NB4 (cell line): ENCODE data around the gene MICAL3.

ENCODE experiments used
- MAX ChIP-seq: IDR thresholded peaks from 2 replicates; pipeline ENCODE4 v1.6.1; 2011; ENCODE audit warnings: low read depth, low read length
- MYC ChIP-seq: IDR thresholded peaks from 2 replicates; pipeline ENCODE4 v1.6.1; 2011; ENCODE audit warnings: low read depth, low read length
- POLR2A ChIP-seq: IDR thresholded peaks from 2 replicates; pipeline ENCODE4 v1.6.1; 2011; ENCODE audit warnings: mild to moderate bottlenecking; ENCODE audit not compliant: insufficient read length; ENCODE audit errors: extremely low read depth
- TF ChIP-seq, protein P1 (sequence below): IDR thresholded peaks from one replicate; pipeline ENCODE4 v1.5.1; 2012; ENCODE audit warnings: low read depth, low read length

DNA sequence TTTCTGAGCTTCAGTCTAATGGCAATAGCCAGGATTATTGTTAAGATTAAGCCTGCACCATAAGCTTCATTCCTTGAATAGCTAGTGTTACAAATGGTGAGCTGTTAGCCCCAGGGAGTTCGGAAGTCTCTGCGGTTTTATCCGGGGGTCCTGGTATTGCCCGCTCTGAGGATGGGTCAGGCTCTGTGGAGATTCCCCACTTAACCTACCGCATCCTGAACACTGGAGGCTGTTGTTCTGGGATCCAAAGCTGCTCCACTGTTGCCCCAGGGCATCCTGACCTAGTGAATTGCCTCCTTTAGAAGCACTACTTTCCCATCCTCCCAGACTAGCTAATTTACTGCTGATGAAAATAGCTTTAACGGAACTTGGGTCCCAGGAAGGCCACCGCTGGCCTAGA lies 38.9 kb upstream of the MICAL3 start:
- TF ChIP-seq, protein P1, sequence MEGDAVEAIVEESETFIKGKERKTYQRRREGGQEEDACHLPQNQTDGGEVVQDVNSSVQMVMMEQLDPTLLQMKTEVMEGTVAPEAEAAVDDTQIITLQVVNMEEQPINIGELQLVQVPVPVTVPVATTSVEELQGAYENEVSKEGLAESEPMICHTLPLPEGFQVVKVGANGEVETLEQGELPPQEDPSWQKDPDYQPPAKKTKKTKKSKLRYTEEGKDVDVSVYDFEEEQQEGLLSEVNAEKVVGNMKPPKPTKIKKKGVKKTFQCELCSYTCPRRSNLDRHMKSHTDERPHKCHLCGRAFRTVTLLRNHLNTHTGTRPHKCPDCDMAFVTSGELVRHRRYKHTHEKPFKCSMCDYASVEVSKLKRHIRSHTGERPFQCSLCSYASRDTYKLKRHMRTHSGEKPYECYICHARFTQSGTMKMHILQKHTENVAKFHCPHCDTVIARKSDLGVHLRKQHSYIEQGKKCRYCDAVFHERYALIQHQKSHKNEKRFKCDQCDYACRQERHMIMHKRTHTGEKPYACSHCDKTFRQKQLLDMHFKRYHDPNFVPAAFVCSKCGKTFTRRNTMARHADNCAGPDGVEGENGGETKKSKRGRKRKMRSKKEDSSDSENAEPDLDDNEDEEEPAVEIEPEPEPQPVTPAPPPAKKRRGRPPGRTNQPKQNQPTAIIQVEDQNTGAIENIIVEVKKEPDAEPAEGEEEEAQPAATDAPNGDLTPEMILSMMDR, result no peak
- TF ChIP-seq MYC (no peak), MAX (no peak), POLR2A (no peak)
